Liver (tissue), 3 donors: Measurements from ENCODE around the gene KANSL2.
"Not testable (repeated sequence)": the region's sequence is repeated elsewhere in the genome, so short reads cannot be mapped to it uniquely, and the experiment has no call there.

ENCODE experiments used
- CTCF ChIP-seq: fragments of 150-350 bp; IDR thresholded peaks from 2 replicates; pipeline ENCODE4 v1.5.1; 2017; ENCODE audit warnings: improper control_type of control experiment, low read depth, low read length; ENCODE audit not compliant: missing input control
- EGR1 ChIP-seq, 2 donors: IDR thresholded peaks; 2 replicates each; pipeline ENCODE4 v1.6.1; 2016 to 2018; ENCODE audit warnings: antibody characterized with exemption in 2 of 2, low read depth in 2 of 2
- FOXA2 ChIP-seq: IDR thresholded peaks from 2 replicates; pipeline ENCODE4 v1.6.1; 2016; ENCODE audit warnings: antibody characterized with exemption
- GABPA ChIP-seq, 2 donors: IDR thresholded peaks in 1 of 2; conservative IDR thresholded peaks in 1 of 2; 2 replicates each; pipeline ENCODE4 v1.6.1; 2016; ENCODE audit warnings: antibody characterized with exemption in 2 of 2, mild to moderate bottlenecking in 1 of 2, moderate library complexity in 1 of 2
- JUND ChIP-seq, 2 donors: IDR thresholded peaks; 2 replicates each; pipeline ENCODE4 v1.6.1; 2016; ENCODE audit warnings: antibody characterized with exemption in 2 of 2
- MAX ChIP-seq: IDR thresholded peaks from 2 replicates; pipeline ENCODE4 v1.6.1; 2016; ENCODE audit warnings: antibody characterized with exemption
- RAD21 ChIP-seq, 2 donors: IDR thresholded peaks; 2 replicates each; pipeline ENCODE4 v1.6.1; 2016; ENCODE audit warnings: antibody characterized with exemption in 2 of 2, mild to moderate bottlenecking in 2 of 2
- REST ChIP-seq: IDR thresholded peaks from 2 replicates; pipeline ENCODE4 v1.6.1; 2016; ENCODE audit warnings: antibody characterized with exemption, mild to moderate bottlenecking
- RXRA ChIP-seq, 2 donors: IDR thresholded peaks; 2 replicates each; pipeline ENCODE4 v1.6.1; 2017 to 2018; ENCODE audit warnings: antibody characterized with exemption in 2 of 2, mild to moderate bottlenecking in 1 of 2
- TAF1 ChIP-seq: conservative IDR thresholded peaks from 2 replicates; pipeline ENCODE4 v1.6.1; 2016; ENCODE audit warnings: antibody characterized with exemption, mild to moderate bottlenecking
- YY1 ChIP-seq: IDR thresholded peaks from 2 replicates; pipeline ENCODE4 v1.6.1; 2016; ENCODE audit warnings: antibody characterized with exemption, mild to moderate bottlenecking
- ZBTB33 ChIP-seq: IDR thresholded peaks from 2 replicates; pipeline ENCODE4 v1.6.1; 2016; ENCODE audit warnings: antibody characterized with exemption
- donor health status: healthy.
- donor health status: healthy.

- TF ChIP-seq CTCF; EGR1 (IDR thresholded peaks at IDR 0.05; ENCODE audit: low read depth in 2 of 2); FOXA2; GABPA (IDR thresholded peaks at IDR 0.05 in 1 of 2, conservative IDR thresholded peaks at IDR 0.05 in 1 of 2); MAX; RAD21 (IDR thresholded peaks at IDR 0.05); REST; TAF1; ZBTB33; RXRA (IDR thresholded peaks at IDR 0.05); YY1; JUND (IDR thresholded peaks at IDR 0.05): not testable (repeated sequence)
Measured at GRCh38 chr12:48720737-48721136, 38.7 kb upstream of the KANSL2 start.
